Measurements from ENCODE around the gene GOLGA6C. TPM values are rescaled to one million over a fixed set of nuclear protein-coding genes. Genes with fewer than 3 reads are reported as not detected.

GOLGA6C gene
- total RNA-seq, 1 donor from 2014 or later: not detected

DNA sequence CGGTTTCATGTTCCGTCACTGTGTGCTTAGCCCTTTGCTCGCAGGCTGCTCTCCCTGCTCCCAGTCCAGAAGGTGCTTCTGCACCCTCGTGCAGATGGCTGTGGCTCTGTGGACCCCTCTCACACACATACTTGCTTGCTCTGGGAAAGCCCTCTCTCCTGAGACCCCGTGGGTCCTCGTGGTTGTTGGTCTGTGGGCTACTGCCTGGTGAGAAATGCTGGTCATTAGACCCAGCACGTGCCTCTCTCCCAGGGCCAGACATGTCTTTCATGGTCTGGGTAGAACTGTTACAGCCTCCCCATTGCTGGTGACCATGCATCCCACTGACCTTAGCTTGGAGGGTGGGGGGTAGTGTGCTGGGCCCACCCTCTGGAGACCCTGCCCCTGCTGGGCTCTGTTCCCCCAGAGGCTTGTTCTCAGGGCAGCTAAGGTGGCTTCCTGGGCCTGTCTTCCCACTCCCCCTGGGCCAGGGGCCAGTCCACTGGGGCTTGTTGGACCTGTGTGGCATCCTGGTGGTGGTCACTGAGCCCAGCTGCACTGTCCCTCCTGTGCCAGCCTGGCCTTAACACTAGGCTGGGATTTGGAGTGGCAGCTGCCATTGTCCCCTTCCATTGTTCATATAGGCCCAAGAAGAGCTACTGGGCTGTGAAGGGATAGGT is 45.8 kb upstream of the GOLGA6C start:
- peaks cover 3% of the 10 kb centered on the region for H3K27me3 Mint-ChIP-seq (ENCODE audit: unreplicated experiment)
- no peak for TF ChIP-seq CTCF (IDR thresholded peaks at IDR 0.05; ENCODE audit: partially characterized antibody, unreplicated experiment)
- DNase-seq: no peak
- peaks cover 10% of the 10 kb centered on the region for H3K4me1 Mint-ChIP-seq (ENCODE audit: low read depth, unreplicated experiment)
- H3K4me3 Mint-ChIP-seq (ENCODE audit: unreplicated experiment): no peak overlapping the region
- H3K27ac Mint-ChIP-seq (ENCODE audit: unreplicated experiment): peak overlapping the region; percentile 70
- peaks cover 3% of the 10 kb centered on the region for H3K9me3 Mint-ChIP-seq (ENCODE audit: unreplicated experiment)
- no peaks in the 10 kb centered on the region for H3K36me3 Mint-ChIP-seq (ENCODE audit: unreplicated experiment)

DNA sequence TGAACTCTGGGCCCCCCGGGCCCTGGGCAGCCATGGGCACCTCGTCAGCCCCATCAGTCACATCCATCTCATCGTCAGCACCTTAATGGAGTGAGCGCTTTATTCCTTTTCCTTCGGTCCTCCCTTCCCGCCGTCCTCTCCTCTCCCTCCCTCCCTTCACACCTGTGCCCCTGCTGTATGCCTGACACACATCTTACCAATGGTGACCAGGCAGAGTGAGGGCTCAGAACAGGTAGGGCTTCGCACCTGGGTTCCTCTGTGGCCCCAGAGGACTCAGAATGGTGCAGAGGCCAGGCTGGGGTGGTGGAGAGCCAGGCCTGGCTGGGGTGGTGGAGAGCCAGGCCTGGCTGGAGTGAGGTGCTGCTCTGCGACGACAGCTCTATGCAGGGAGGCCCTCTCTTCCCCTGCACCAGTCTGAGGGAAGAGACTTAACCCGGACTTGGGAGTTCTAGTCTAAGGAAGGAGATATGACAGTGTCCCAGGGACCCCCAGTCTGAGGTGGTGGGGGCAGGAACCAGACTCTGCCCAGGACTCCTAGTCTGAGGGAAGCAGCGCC is 44.8 kb upstream of the GOLGA6C start:
- peaks cover 10% of the 10 kb centered on the region for H3K4me1 Mint-ChIP-seq (ENCODE audit: low read depth, unreplicated experiment)
- H3K9me3 Mint-ChIP-seq (ENCODE audit: unreplicated experiment): peaks cover 3% of the 10 kb centered on the region
- no peak for DNase-seq
- no peak for TF ChIP-seq CTCF (IDR thresholded peaks at IDR 0.05; ENCODE audit: partially characterized antibody, unreplicated experiment)
- no peaks in the 10 kb centered on the region for H3K36me3 Mint-ChIP-seq (ENCODE audit: unreplicated experiment)
- peaks cover 3% of the 10 kb centered on the region for H3K27me3 Mint-ChIP-seq (ENCODE audit: unreplicated experiment)
- no peak overlapping the region for H3K4me3 Mint-ChIP-seq (ENCODE audit: unreplicated experiment)
- no peak overlapping the region for H3K27ac Mint-ChIP-seq (ENCODE audit: unreplicated experiment)

DNA sequence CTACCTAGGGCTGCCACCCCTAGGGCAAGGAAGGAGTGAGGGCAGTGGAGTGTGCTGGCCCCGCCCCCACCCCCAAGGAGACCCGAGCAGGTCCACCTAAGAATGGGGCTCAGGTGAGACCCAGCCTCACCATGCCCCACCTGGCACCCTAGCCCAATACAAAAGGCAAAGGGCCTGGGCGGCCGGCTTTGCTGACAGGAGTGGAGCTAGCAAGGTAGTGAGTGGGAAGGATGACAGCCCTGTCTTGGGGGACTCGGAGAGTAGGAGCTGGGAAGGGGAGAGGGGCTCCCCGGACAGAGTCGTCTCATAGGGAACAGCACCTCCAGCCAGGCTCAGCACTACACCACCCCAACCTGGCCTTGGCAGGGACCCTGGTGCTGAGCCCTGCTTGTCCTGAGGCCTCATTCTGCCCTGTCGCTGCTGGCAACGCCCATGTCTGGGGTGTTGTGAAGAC is 44.3 kb upstream of the GOLGA6C start:
- peaks cover 3% of the 10 kb centered on the region for H3K27me3 Mint-ChIP-seq (ENCODE audit: unreplicated experiment)
- no peak overlapping the region for H3K4me3 Mint-ChIP-seq (ENCODE audit: unreplicated experiment)
- TF ChIP-seq CTCF (IDR thresholded peaks at IDR 0.05; ENCODE audit: partially characterized antibody, unreplicated experiment): no peak
- H3K36me3 Mint-ChIP-seq (ENCODE audit: unreplicated experiment): no peaks in the 10 kb centered on the region
- H3K27ac Mint-ChIP-seq (ENCODE audit: unreplicated experiment): no peak overlapping the region
- DNase-seq: no peak
- peaks cover 10% of the 10 kb centered on the region for H3K4me1 Mint-ChIP-seq (ENCODE audit: low read depth, unreplicated experiment)
- H3K9me3 Mint-ChIP-seq (ENCODE audit: unreplicated experiment): peaks cover 3% of the 10 kb centered on the region

DNA sequence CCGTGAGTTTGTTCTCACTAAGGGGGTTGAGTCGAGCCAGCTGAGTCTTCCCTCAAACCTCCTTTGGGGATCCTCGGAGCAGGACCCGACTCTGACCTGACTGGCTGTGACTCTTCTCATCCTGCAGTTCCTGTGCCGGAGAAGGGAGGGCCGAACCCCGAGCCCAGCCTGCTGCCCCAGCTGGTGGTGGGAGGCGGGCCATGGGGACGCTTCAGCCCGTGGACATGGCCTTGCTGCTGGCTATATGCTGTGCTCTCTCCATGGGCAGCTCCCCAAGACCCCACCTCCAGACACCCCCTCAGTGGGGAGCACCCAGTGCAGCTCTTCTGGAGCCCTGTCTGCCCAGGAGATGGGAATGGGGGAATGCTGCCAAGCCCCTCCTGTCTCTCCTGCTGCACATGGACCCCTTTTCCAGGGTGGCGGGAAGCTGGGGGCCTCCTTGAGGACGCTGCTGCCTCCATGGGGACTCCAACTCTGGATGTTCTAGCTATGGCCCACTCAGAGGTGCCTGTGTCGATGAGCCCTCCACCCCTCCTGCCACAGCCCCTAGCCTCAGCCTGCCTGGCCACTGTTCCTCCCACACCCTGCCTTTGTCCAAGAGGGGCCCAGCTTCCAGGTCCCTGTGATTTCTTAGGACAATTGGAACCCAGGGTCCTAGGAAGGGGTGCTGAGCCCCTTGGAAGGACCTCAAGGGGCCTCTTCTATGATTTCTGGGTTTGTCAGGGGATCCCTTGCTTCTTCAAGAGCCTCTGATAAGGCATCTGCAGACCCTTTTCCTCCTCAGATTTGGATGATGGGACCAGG is 43.6 kb upstream of the GOLGA6C start:
- Mint-ChIP-seq H3K4me3 (ENCODE audit: unreplicated experiment) (no peak overlapping the region), H3K4me1 (ENCODE audit: low read depth, unreplicated experiment) (peaks cover 4% of the 10 kb centered on the region), H3K36me3 (ENCODE audit: unreplicated experiment) (no peaks in the 10 kb centered on the region), H3K27ac (ENCODE audit: unreplicated experiment) (no peak overlapping the region), H3K9me3 (ENCODE audit: unreplicated experiment) (peaks cover 3% of the 10 kb centered on the region), H3K27me3 (ENCODE audit: unreplicated experiment) (no peaks in the 10 kb centered on the region)
- no peak for DNase-seq
- TF ChIP-seq CTCF (IDR thresholded peaks at IDR 0.05; ENCODE audit: partially characterized antibody, unreplicated experiment): no peak

Measured in glutamatergic neuron (in vitro differentiated cells).